HEK293 (cell line): ENCODE measurements around the gene PDLIM4.

Experiments used
- CTCF ChIA-PET: fragments of 350-600 bp; formaldehyde crosslinking; extraction: SDS; loops from one replicate; lab custom pipeline; 2021; ENCODE audit warnings: antibody characterized with exemption; lab: Yijun Ruan, JAX
- POLR2A ChIA-PET: fragments of 300-600 bp; formaldehyde crosslinking; extraction: SDS; loops from one replicate; lab custom pipeline; 2020; ENCODE audit warnings: antibody characterized with exemption, inconsistent platforms; lab: Yijun Ruan, JAX
- H3K27ac ChIP-seq: fragments of 200-500 bp; sonication (Bioruptor generic); 2 replicates; pipeline ENCODE4 v1.5.1; 2014; ENCODE audit warnings: low read depth, low read length, control low read depth, inconsistent platforms; ENCODE audit errors: extremely low read depth
- H3K36me3 ChIP-seq, 2 experiments: fragments of 200-500 bp in 1 of 2; sonication (Bioruptor generic) in 1 of 2; 1 replicate in 1 of 2; 2 replicates in 1 of 2; pipeline ENCODE4 v1.5.1; 2014 to 2017; ENCODE audit warnings: inconsistent platforms in 2 of 2, low read length in 2 of 2; ENCODE audit not compliant: control insufficient read depth in 2 of 2, insufficient read depth in 1 of 2
- H3K4me1 ChIP-seq: fragments of 200-500 bp; sonication (Bioruptor generic); 2 replicates; pipeline ENCODE4 v1.5.1; 2014; ENCODE audit warnings: mild to moderate bottlenecking, low read length, inconsistent platforms; ENCODE audit not compliant: control insufficient read depth, insufficient read depth
- H3K4me3 ChIP-seq: 2 replicates; pipeline ENCODE4 v1.5.1; 2011; ENCODE audit warnings: low read depth, mild to moderate bottlenecking, control low read depth, low read length, moderate library complexity
- H3K9me3 ChIP-seq: fragments of 200-500 bp; sonication (Bioruptor generic); 2 replicates; pipeline ENCODE4 v1.5.1; 2014; ENCODE audit warnings: low read depth, low read length, inconsistent platforms; ENCODE audit not compliant: control insufficient read depth, insufficient read depth
- BCL6B ChIP-seq: fragments of 450-650 bp; formaldehyde crosslinking; IDR thresholded peaks from 2 replicates; pipeline ENCODE4 v1.5.1; 2017; ENCODE audit warnings: missing biosample characterization, missing genetic modification characterization
- CTCF ChIP-seq: fragments of 450-650 bp; formaldehyde crosslinking; IDR thresholded peaks from 2 replicates; pipeline ENCODE4 v1.5.1; 2016; ENCODE audit warnings: missing biosample characterization, missing genetic modification characterization
- FEZF1 ChIP-seq: fragments of 450-650 bp; formaldehyde crosslinking; IDR thresholded peaks from 2 replicates; pipeline ENCODE4 v1.5.1; 2016; ENCODE audit warnings: missing biosample characterization, missing genetic modification characterization
- GLIS2 ChIP-seq: fragments of 450-650 bp; formaldehyde crosslinking; IDR thresholded peaks from 2 replicates; pipeline ENCODE4 v1.5.1; 2016; ENCODE audit warnings: missing biosample characterization, missing genetic modification characterization
- KLF1 ChIP-seq: fragments of 450-650 bp; formaldehyde crosslinking; IDR thresholded peaks from 2 replicates; pipeline ENCODE4 v1.5.1; 2016; ENCODE audit warnings: missing biosample characterization, missing genetic modification characterization
- KLF16 ChIP-seq: fragments of 450-650 bp; formaldehyde crosslinking; IDR thresholded peaks from 2 replicates; pipeline ENCODE4 v1.5.1; 2017; ENCODE audit warnings: missing biosample characterization, missing genetic modification characterization
- RBAK ChIP-seq: fragments of 450-650 bp; formaldehyde crosslinking; IDR thresholded peaks from 2 replicates; pipeline ENCODE4 v1.5.1; 2016; ENCODE audit warnings: missing biosample characterization, missing genetic modification characterization
- WT1 ChIP-seq: fragments of 450-650 bp; formaldehyde crosslinking; IDR thresholded peaks from 2 replicates; pipeline ENCODE4 v1.5.1; 2016; ENCODE audit warnings: missing biosample characterization, missing genetic modification characterization
- YY2 ChIP-seq: fragments of 450-650 bp; formaldehyde crosslinking; IDR thresholded peaks from 2 replicates; pipeline ENCODE4 v1.5.1; 2016; ENCODE audit warnings: missing biosample characterization, missing genetic modification characterization
- ZBTB17 ChIP-seq: fragments of 450-650 bp; formaldehyde crosslinking; IDR thresholded peaks from 2 replicates; pipeline ENCODE4 v1.5.1; 2016; ENCODE audit warnings: missing biosample characterization, missing genetic modification characterization
- ZBTB48 ChIP-seq: fragments of 450-650 bp; formaldehyde crosslinking; IDR thresholded peaks from 2 replicates; pipeline ENCODE4 v1.5.1; 2016; ENCODE audit warnings: missing biosample characterization, missing genetic modification characterization
- ZEB2 ChIP-seq: fragments of 450-650 bp; formaldehyde crosslinking; IDR thresholded peaks from 2 replicates; pipeline ENCODE4 v1.5.1; 2016; ENCODE audit warnings: missing biosample characterization, missing genetic modification characterization
- ZFP37 ChIP-seq: fragments of 450-650 bp; formaldehyde crosslinking; IDR thresholded peaks from 2 replicates; pipeline ENCODE4 v1.5.1; 2016; ENCODE audit warnings: missing biosample characterization, missing genetic modification characterization
- ZIC2 ChIP-seq: fragments of 450-650 bp; formaldehyde crosslinking; IDR thresholded peaks from 2 replicates; pipeline ENCODE4 v1.5.1; 2016; ENCODE audit warnings: missing biosample characterization, missing genetic modification characterization
- ZNF121 ChIP-seq: fragments of 450-650 bp; formaldehyde crosslinking; IDR thresholded peaks from 2 replicates; pipeline ENCODE4 v1.5.1; 2016; ENCODE audit warnings: missing biosample characterization, missing genetic modification characterization
- ZNF132 ChIP-seq: fragments of 450-650 bp; formaldehyde crosslinking; IDR thresholded peaks from 2 replicates; pipeline ENCODE4 v1.5.1; 2017; ENCODE audit warnings: missing biosample characterization, missing genetic modification characterization, borderline replicate concordance
- ZNF223 ChIP-seq: fragments of 450-650 bp; formaldehyde crosslinking; IDR thresholded peaks from 2 replicates; pipeline ENCODE4 v1.5.1; 2016; ENCODE audit warnings: missing biosample characterization, missing genetic modification characterization
- ZNF335 ChIP-seq: fragments of 450-650 bp; formaldehyde crosslinking; conservative IDR thresholded peaks from 2 replicates; pipeline ENCODE4 v1.5.1; 2016; ENCODE audit warnings: missing biosample characterization, missing genetic modification characterization
- ZNF341 ChIP-seq: fragments of 450-650 bp; formaldehyde crosslinking; IDR thresholded peaks from 2 replicates; pipeline ENCODE4; 2016; ENCODE audit warnings: low read depth, missing biosample characterization, missing genetic modification characterization
- ZNF354C ChIP-seq: fragments of 450-650 bp; formaldehyde crosslinking; IDR thresholded peaks from 2 replicates; pipeline ENCODE4 v1.5.1; 2016; ENCODE audit warnings: missing biosample characterization, missing genetic modification characterization, low read depth, borderline replicate concordance
- ZNF37A ChIP-seq: fragments of 450-650 bp; IDR thresholded peaks from 2 replicates; pipeline ENCODE4 v1.5.1; 2018; ENCODE audit warnings: missing biosample characterization, missing genetic modification characterization
- ZNF391 ChIP-seq: fragments of 450-650 bp; formaldehyde crosslinking; IDR thresholded peaks from 2 replicates; pipeline ENCODE4 v1.5.1; 2016; ENCODE audit warnings: low read depth, missing biosample characterization, missing genetic modification characterization, borderline replicate concordance
- ZNF394 ChIP-seq: fragments of 450-650 bp; formaldehyde crosslinking; IDR thresholded peaks from 2 replicates; pipeline ENCODE4 v1.5.1; 2016; ENCODE audit warnings: missing biosample characterization, missing genetic modification characterization, mild to moderate bottlenecking, moderate library complexity, borderline replicate concordance
- ZNF501 ChIP-seq: fragments of 450-650 bp; formaldehyde crosslinking; IDR thresholded peaks from 2 replicates; pipeline ENCODE4 v1.5.1; 2016; ENCODE audit warnings: missing biosample characterization, missing genetic modification characterization
- ZNF518A ChIP-seq: fragments of 450-650 bp; formaldehyde crosslinking; conservative IDR thresholded peaks from 2 replicates; pipeline ENCODE4 v1.5.1; 2016; ENCODE audit warnings: low read depth, missing biosample characterization, missing genetic modification characterization
- ZNF555 ChIP-seq: fragments of 450-650 bp; formaldehyde crosslinking; conservative IDR thresholded peaks from 2 replicates; pipeline ENCODE4 v1.5.1; 2017; ENCODE audit warnings: missing biosample characterization, mild to moderate bottlenecking, missing genetic modification characterization, inconsistent platforms
- ZNF660 ChIP-seq: fragments of 450-650 bp; IDR thresholded peaks from 2 replicates; pipeline ENCODE4 v1.5.1; 2018; ENCODE audit warnings: missing biosample characterization, mild to moderate bottlenecking, missing genetic modification characterization
- ZNF670 ChIP-seq: fragments of 450-650 bp; formaldehyde crosslinking; IDR thresholded peaks from 2 replicates; pipeline ENCODE4 v1.5.1; 2016; ENCODE audit warnings: missing biosample characterization, missing genetic modification characterization, low read depth
- ZNF777 ChIP-seq: fragments of 450-650 bp; formaldehyde crosslinking; IDR thresholded peaks from 2 replicates; pipeline ENCODE4 v1.5.1; 2017; ENCODE audit warnings: missing biosample characterization, missing genetic modification characterization, borderline replicate concordance
- ZNF792 ChIP-seq: fragments of 450-650 bp; formaldehyde crosslinking; IDR thresholded peaks from 2 replicates; pipeline ENCODE4 v1.5.1; 2016; ENCODE audit warnings: missing biosample characterization, missing genetic modification characterization

The PDLIM4 gene

GRCh38 chr5:132294728-132295504 lies 37.4 kb downstream of the PDLIM4 start:
- POLR2A ChIA-PET, result interaction anchor here (0.9 to 3.3 kb wide), 15 partner anchors 8 to 201 kb away, joined by 3 to 52 read pairs (median 7); partner anchors contain the start of genes IRF1, P4HA2 and SLC22A5
- Histone ChIP-seq H3K4me1 (peaks cover 4% of the 10 kb centered on the region; the same call in 1 of the 2 replicates), H3K36me3 (no peaks in the 10 kb centered on the region), H3K27ac (no peak overlapping the region; the same call in 1 of the 2 replicates), H3K4me3 (peak overlapping the region; percentile 63), H3K9me3 (no peaks in the 10 kb centered on the region)
- CTCF ChIA-PET, result interaction anchor here (0.6 to 3.3 kb wide), 3 partner anchors 22 to 525 kb away, joined by 3 to 16 read pairs (median 8); partner anchors contain the start of gene SLC22A5
- TF ChIP-seq GLIS2 (tag by site-specific recombination), result peak; percentile 76
- TF ChIP-seq ZNF792, result no peak
- 0 out of 2 replicates have a peak, but pooled peaks have one; percentile 18 for TF ChIP-seq ZNF394 (tag by site-specific recombination)
- peak; percentile 73 for TF ChIP-seq ZNF341
- TF ChIP-seq ZNF518A (tag by site-specific recombination), result no peak
- peak; percentile 29; the same call in 1 of the 2 replicates for TF ChIP-seq CTCF (tag by site-specific recombination)
- no peak for TF ChIP-seq KLF16 (tag by site-specific recombination)
- no peak for TF ChIP-seq ZNF132 (tag by site-specific recombination)
- 0 out of 2 replicates have a peak, but pooled peaks have one; percentile 54 for TF ChIP-seq ZNF660
- TF ChIP-seq ZBTB17 (tag by site-specific recombination), result peak; percentile 50
- TF ChIP-seq YY2 (tag by site-specific recombination), result no peak
- no peak; the same call in 1 of the 2 replicates for TF ChIP-seq ZFP37 (tag by site-specific recombination)
- TF ChIP-seq ZNF354C (tag by site-specific recombination), result no peak
- TF ChIP-seq ZNF121 (tag by site-specific recombination), result 0 out of 2 replicates have a peak, but pooled peaks have one; percentile 41
- TF ChIP-seq KLF1 (tag by site-specific recombination), result peak; percentile 58; the same call in 1 of the 2 replicates
- TF ChIP-seq ZNF670 (tag by site-specific recombination), result no peak
- peak; percentile 96 for TF ChIP-seq ZNF223
- 0 out of 2 replicates have a peak, but pooled peaks have one; percentile 14 for TF ChIP-seq ZNF391 (tag by site-specific recombination)
- no peak for TF ChIP-seq RBAK
- TF ChIP-seq ZNF555, result no peak
- no peak for TF ChIP-seq BCL6B
- TF ChIP-seq ZNF777 (tag by site-specific recombination), result peak; percentile 76; the same call in 1 of the 2 replicates
- no peak for TF ChIP-seq ZNF37A
- TF ChIP-seq ZNF335 (tag by site-specific recombination), result peak; percentile 82
- peak; percentile 17; the same call in 1 of the 2 replicates for TF ChIP-seq ZEB2 (tag by site-specific recombination)
- 0 out of 2 replicates have a peak, but pooled peaks have one; percentile 23 for TF ChIP-seq ZBTB48
- no peak for TF ChIP-seq FEZF1 (tag by site-specific recombination)
- 0 out of 2 replicates have a peak, but pooled peaks have one; percentile 41 for TF ChIP-seq WT1
- TF ChIP-seq ZIC2, result peak; percentile 24; the same call in 1 of the 2 replicates
- 0 out of 2 replicates have a peak, but pooled peaks have one; percentile 35 for TF ChIP-seq ZNF501 (tag by site-specific recombination)
